Posterior vena cava (tissue), 2 donors: ENCODE data around the gene CREBZF. TPM values are rescaled to one million over a fixed set of nuclear protein-coding genes. Genes with fewer than 3 reads are reported as not detected.

Experiments
- DNase-seq: peaks from one replicate; pipeline ENCODE4 v3.0.0-alpha.2; 2020; ENCODE audit warnings: low spot score
- intact Hi-C, 2 donors: fragments of 100-400 bp; cut with DNase I; formaldehyde crosslinking; loops; one replicate each; pipeline versions ENCODE4 v1.14.1 to v1.14.2; 2022 to 2023
- long read RNA-seq, 2 donors: library from polyadenylated mRNA; unstranded; transcript quantifications; one replicate each; pipeline ENCODE4 v2.0.0, GENCODE V29; 2020 to 2021
- total RNA-seq, 2 donors: library from RNA; stranded (reverse); fragmentation: NEBNext Ultra II Directional; extraction: Animal tissue kit (Norgen Biotek cat#: 25700); gene quantifications; one replicate each; pipeline ENCODE4 v1.2.1, GENCODE V29; 2021
- donor health status: DM: yes; HTN: yes; CAD: no.
- donor health status: DM: yes; HTN: yes; CAD: no.

CREBZF gene, protein sequence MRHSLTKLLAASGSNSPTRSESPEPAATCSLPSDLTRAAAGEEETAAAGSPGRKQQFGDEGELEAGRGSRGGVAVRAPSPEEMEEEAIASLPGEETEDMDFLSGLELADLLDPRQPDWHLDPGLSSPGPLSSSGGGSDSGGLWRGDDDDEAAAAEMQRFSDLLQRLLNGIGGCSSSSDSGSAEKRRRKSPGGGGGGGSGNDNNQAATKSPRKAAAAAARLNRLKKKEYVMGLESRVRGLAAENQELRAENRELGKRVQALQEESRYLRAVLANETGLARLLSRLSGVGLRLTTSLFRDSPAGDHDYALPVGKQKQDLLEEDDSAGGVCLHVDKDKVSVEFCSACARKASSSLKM
- 10 to 100 TPM; 31.7 to 34.5 TPM for total RNA-seq
- long read RNA-seq, donor 1, full-length matches to known transcripts: 10 of 28 reads
- long read RNA-seq, donor 1, partial matches to known transcripts: 13 of 28 reads
- long read RNA-seq, donor 1, other reads (novel, unspliced or antisense): 5 of 28 reads
- long read RNA-seq, donor 2, full-length matches to known transcripts: 9 of 22 reads
- long read RNA-seq, donor 2, partial matches to known transcripts: 9 of 22 reads
- long read RNA-seq, donor 2, other reads (novel, unspliced or antisense): 4 of 22 reads

GRCh38 chr11:85664615-85665481 is at the start of gene CREBZF:
CREBZF (minus strand) TSS chr11:85665129; CDS start chr11:85664875, 254 bp downstream.
- peak; percentile 98 for DNase-seq
- intact Hi-C loops: no loop called here

- intact Hi-C loops: loop anchor here in 1 of 2 donors (10.0 kb wide), 1 partner anchor 92 kb away; no protein-coding TSS in a partner anchor
- DNase-seq: no peak
These were observed 48.0 kb upstream of the CREBZF start for GRCh38 chr11:85712953-85713352.

DNA sequence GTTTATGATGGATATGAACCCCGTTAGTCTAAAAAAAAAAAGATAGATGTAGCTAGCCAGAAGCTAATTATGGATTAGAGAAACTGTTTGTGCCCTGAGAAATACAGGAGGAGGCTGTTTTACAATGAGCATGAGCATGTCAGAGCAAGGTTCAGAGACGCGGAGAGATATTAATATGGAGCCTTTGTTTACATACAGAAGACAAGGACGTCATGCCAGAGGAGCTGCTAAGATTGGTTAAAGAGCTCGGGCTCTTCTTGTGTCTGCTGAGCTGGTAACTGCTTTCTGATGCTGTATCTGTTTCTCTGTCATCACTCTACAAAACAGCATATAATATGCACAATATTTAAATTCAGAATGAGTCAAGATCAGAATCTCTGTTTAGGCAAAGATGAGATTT is 46.0 kb upstream of the CREBZF start:
- intact Hi-C loops: loop anchor here in 1 of 2 donors (10.0 kb wide), 1 partner anchor 94 kb away; no protein-coding TSS in a partner anchor
- no peak for DNase-seq

DNA sequence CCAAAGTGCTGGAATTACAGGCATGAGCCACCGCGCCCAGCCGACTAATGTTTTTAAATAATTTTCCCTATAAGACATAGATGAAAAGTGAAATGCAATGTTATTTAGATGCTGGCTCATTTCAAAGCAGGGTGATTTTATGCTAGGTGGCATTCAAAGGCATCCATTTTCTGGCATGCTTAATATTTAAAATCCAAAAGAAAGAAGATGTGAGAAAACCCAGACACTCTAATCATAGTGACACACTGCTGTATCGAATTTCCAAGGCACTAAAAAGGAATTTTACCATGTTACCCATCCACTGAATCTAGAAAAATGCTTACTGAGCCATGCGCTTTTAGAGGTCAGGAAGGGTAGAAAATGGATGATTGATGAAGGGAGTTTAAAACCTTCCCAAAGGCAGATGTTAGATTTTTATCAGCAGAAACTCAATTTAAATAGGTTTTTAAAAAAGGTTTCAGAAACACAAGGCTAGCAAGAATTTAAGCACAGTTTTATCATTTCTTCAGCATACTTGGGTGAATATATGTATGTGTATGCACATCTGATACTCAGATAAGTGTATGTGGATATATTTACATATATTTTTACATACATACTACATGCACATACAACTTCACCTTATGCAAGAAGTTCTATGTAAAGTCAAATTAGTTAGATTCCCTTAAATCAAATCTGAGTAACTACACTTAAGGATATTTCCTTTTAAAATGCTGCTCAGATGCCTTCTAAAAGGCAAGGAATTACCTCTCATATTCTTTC is 45.2 kb upstream of the CREBZF start:
- no peak for DNase-seq
- intact Hi-C loops: loop anchor here in 1 of 2 donors (10.0 kb wide), 1 partner anchor 95 kb away; no protein-coding TSS in a partner anchor

- DNase-seq: no peak
- intact Hi-C loops: no loop called here
These were observed 40.9 kb upstream of the CREBZF start for GRCh38 chr11:85705800-85706199.

- intact Hi-C loops: no loop called here
These were observed 40.0 kb upstream of the CREBZF start for GRCh38 chr11:85704967-85705366.

DNA sequence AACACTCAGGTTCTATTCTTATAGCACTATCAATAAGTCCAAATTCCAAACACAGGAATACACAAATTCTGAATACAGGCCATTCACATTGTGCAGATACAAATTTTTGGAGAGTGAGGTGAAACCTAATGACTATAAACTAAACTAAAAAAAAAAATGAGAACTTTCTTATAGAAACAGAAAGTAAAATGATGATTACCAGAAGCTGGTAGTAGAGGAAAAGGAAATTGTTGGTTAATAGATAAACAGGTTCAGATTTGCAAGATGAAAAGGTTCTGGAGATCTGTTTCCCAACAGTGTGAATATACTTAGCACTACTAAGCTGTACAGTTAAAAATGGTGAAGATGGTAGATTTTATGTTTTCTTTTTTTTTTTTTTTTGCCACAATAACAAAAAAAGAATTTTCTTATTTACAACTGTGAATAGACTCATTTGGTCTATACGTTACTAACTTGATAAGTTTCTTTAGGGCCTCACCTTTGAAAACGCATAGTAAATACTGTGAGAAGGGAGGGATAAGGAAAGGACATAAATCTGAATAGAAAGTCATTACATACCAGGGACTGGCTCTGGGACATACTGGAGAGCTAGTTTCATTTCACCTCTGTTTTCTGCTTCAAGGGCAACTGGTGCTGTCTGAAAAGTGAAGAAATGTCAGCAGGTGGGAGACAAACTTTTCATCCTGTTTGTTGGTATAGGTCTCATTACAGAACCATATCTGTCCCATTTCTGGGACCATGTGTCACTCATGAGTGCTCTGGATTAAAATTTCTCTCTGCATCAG is 35.2 kb upstream of the CREBZF start:
- DNase-seq: no peak
- intact Hi-C loops: loop anchor here in 1 of 2 donors (10.0 kb wide), 1 partner anchor 115 kb away; the partner anchor contains the start of gene SYTL2

More at GRCh38 chr11:85704967-85705366, 40.0 kb upstream of the CREBZF start:
- DNase-seq: no peak

DNA sequence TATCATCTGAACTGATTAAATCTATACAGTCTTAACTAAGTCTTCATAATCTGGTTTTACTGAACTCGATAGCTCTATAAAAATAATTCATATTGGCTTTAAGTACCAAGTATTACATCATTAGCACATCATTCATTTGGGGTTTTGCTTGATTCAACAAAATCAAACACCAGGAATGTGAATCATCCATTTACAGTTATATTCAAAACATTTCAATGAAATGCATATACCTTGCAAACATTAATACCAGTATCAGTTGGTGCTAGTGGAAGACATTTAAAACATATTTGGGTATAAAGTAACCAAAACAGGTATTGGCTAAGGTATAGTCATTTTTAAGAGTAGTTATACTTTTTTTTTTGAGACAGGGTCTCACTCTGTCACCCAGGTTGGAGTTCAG is 33.3 kb upstream of the CREBZF start:
- intact Hi-C loops: loop anchor here in 1 of 2 donors (10.0 kb wide), 1 partner anchor 117 kb away; the partner anchor contains the start of gene SYTL2
- DNase-seq: no peak

DNA sequence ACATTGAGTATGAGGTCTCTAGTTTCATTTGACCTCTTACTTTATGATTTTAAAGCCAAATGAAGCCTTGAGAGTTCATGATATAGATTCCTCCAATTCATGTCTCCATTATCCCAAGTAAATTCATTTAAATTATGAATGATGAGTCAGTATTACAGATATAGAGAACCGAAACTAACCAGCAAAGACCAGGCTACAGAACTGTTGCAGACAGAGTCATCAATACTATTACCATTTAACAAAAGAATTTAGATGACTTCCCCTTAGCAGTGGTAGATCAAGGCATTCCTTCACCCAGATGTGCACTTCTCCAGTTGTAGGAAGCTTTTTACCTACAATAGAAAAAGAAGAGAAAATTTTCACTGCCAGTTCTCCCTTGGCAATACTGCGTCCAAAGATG is 32.8 kb upstream of the CREBZF start:
- no peak for DNase-seq
- intact Hi-C loops: loop anchor here in 1 of 2 donors (10.0 kb wide), 1 partner anchor 117 kb away; the partner anchor contains the start of gene SYTL2

DNA sequence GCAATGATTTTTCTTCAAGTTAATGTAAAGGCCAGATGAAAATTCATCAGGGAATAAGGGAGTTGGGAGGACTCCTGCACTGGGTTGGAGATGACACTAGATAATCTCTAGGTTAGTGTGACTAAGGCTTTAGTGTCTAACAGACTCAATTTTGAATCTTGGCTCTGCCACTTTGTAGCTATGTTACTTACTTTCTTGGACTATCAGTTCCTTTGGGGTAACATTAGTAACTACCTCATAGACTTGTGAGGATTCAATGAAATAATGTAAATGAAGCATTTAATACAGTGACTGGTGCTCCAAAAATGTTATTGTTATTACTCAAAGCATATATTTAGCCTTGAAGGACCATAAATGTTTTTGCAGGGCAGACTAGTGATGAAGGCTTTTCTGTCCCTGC is 30.6 kb upstream of the CREBZF start:
- intact Hi-C loops: loop anchor here in 1 of 2 donors (10.0 kb wide), 1 partner anchor 119 kb away; the partner anchor contains the start of gene SYTL2
- DNase-seq: no peak

- no peak for DNase-seq
- intact Hi-C loops: loop anchor here in 1 of 2 donors (10.0 kb wide), 1 partner anchor 120 kb away; the partner anchor contains the start of gene SYTL2
These were observed 29.6 kb upstream of the CREBZF start for GRCh38 chr11:85694385-85694980.

DNA sequence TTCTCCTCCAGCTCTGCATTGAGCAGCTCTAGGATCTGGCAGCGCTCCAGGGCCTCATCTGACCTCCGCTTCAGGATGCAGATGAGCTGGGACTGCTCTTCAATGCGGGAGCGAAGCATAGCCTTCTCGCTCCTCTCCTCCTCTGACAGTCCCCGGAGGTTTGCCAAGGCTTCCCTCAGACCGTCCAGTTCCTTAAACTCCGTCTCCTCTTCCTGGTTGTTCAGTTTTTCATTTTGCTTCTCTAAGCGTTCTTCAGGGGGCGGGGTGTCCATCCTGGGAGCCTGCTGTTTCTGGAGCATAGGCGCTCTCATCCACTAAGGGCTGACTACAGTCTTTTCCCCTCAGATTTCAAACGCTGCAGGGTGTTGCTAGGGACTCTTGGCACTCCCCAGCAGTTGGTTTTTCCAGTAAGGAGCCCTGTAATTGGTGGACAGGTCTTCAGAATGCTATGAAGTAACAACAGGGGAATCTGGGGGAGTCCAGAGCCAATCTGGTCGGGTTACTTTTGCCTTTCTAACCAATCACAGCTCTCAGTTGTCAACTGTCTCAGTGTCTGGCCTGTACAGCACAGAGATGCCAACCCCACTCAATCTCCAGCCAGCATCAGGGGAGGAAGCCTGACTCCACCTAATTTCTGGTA is 21.0 kb upstream of the CREBZF start, which contains the start of gene CCDC89:
TSS of gene CCDC89 (minus strand) at position 376 of the 640 bp plus-strand sequence. CDS start at position 311, 65 bp downstream.
- peak; percentile 89 for DNase-seq
- intact Hi-C loops: no loop called here

GRCh38 chr11:85685125-85685819 is 20.3 kb upstream of the CREBZF start:
- intact Hi-C loops: no loop called here
- peak; percentile 74 for DNase-seq

DNA sequence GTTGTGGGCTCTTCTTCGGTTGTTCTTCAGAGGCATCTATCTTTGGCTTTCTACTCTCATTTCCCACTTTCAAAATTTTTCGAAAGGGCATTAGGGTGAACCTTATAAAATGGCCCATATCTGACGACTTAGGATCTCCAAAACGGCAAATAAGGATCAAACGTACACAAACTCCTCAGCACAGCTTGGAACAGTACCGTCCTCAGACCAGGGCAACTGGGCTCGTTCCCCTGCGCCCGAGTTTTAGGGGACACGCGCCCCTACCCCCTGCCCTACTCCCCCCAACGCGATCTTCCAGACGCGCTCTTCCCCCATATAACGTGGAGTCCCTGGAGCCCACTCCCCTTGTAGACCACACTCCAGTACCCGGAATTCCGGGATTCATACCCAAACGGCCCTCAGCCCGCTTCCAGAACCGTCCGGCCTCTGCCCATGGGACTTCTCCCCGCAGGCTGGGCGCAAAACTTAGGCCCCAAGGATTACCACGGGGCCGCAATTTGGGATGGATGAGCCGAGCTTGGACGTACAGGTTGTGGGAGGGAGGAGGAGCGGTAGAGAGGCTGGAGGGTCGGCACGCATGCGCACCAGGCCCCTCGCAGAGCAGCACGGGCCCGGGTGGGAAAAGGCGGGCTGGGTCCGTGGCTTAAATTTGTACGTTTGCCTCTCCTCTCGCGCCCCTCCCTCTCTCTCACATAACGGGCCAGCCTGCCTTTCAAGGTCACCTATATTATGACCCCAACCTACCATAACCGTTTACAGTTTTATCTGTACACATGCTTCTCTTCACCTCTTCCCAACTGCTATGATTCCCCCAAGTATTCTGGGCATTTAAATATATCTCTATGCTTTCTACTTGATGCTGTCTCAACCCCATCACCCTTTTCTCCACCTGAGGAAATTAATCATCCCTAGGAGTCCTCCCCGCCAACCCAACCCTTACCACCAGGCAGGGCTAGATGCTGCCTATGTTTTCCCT is 17.7 kb upstream of the CREBZF start:
- intact Hi-C loops: no loop called here
- peak; percentile 91 for DNase-seq

DNA sequence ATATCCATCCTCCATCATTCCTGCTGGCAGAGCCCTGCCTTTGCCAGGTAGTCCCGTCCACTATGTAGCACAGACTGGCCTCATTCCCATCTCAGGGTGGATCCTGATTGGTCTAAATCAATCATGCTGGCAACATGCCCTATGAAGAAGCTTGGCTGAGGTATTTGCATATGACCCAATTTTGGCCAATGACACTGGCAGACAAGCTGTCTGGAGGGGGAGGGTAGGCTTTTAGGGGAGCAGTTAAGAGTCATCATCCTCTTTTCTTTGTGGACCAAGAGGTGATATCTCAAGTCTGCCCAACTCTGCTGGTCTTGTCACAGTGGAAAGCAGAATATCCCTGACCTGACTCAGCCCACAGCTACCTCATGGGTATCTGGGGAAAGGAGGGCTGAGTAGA is 16.0 kb upstream of the CREBZF start:
- intact Hi-C loops: no loop called here
- DNase-seq: no peak
